K562 (cell line): ENCODE data around the gene STYXL1. TPM values are rescaled to one million over a fixed set of nuclear protein-coding genes. Genes with fewer than 3 reads are reported as not detected.

Source experiments
- ARID1B ChIP-seq: fragments of 450-650 bp; IDR thresholded peaks from 2 replicates; pipeline ENCODE4 v1.6.1; 2016; ENCODE audit warnings: antibody characterized with exemption, mild to moderate bottlenecking, inconsistent platforms
- CTCF ChIP-seq, 3 experiments: IDR thresholded peaks in 2 of 3; conservative IDR thresholded peaks in 1 of 3; 2 replicates each; pipeline ENCODE4 v1.5.1; 2011 to 2012; ENCODE audit warnings: low read length in 3 of 3, mild to moderate bottlenecking in 3 of 3, control low read depth in 2 of 3, improper control_type of control experiment in 1 of 3, inconsistent platforms in 1 of 3, low read depth in 1 of 3, mixed read lengths in 1 of 3, moderate library complexity in 1 of 3; ENCODE audit not compliant: insufficient read depth in 2 of 3
- GABPA ChIP-seq: fragments of 200-800 bp; sonication (Bioruptor generic); conservative IDR thresholded peaks from 2 replicates; pipeline ENCODE4 v1.6.1; 2016; ENCODE audit warnings: low read depth, missing genetic modification characterization, missing compliant biosample characterization
- JUND ChIP-seq, 2 experiments: IDR thresholded peaks; 2 replicates in 1 of 2; 3 replicates in 1 of 2; pipeline ENCODE4 v1.6.1; 2011; ENCODE audit warnings: borderline replicate concordance in 2 of 2, low read depth in 2 of 2, low read length in 2 of 2, improper control_type of control experiment in 1 of 2, missing biosample characterization in 1 of 2, missing genetic modification characterization in 1 of 2, missing genetic modification reagents in 1 of 2
- SPI1 ChIP-seq: IDR thresholded peaks from 2 replicates; pipeline ENCODE4 v1.6.1; 2011; ENCODE audit warnings: low read depth, low read length, control low read depth, borderline replicate concordance
- YY1 ChIP-seq, 3 experiments: IDR thresholded peaks; 2 replicates each; pipeline ENCODE4 v1.6.1; 2011; ENCODE audit warnings: low read length in 2 of 3, mild to moderate bottlenecking in 2 of 3, moderate library complexity in 2 of 3, borderline replicate concordance in 1 of 3, control low read depth in 1 of 3, low read depth in 1 of 3; ENCODE audit not compliant: insufficient read depth in 3 of 3, insufficient replicate concordance in 2 of 3, control insufficient read depth in 1 of 3, insufficient read length in 1 of 3; ENCODE audit errors: extremely low read depth in 1 of 3
- polyA plus RNA-seq, 8 experiments: library from polyadenylated mRNA; depleted of rRNA in 4 of 8; stranded (reverse) in 5 of 8; unstranded in 3 of 8; fragments of >200 nt; fragmentation: Nextera tagmentation in 2 of 8; fragmentation: Illumina TruSeq in 1 of 8; extraction: Ambion mirVana in 2 of 8; extraction: Trizol in 1 of 8; gene quantifications; 2 replicates each; pipeline versions ENCODE4 v1.2.1 to v1.2.3, GENCODE V29; 2011 to 2014; ENCODE audit warnings: inconsistent platforms in 1 of 8, missing spikeins in 1 of 8
- total RNA-seq, 7 experiments: library from RNA; depleted of rRNA in 6 of 7; stranded (reverse); fragments of >200 nt in 6 of 7; fragmentation: Illumina TruSeq in 2 of 7; extraction: Trizol in 2 of 7; gene quantifications; 2 replicates each; pipeline versions ENCODE4 v1.2.1 to v1.2.3, GENCODE V29; 2011 to 2021; ENCODE audit warnings: low replicate concordance in 1 of 7
- TF ChIP-seq, protein P1 (sequence below): fragments of 450-650 bp; formaldehyde crosslinking; IDR thresholded peaks from 2 replicates; pipeline ENCODE4 v1.4.0; 2022; ENCODE audit warnings: mild to moderate bottlenecking, moderate library complexity

STYXL1 gene
- total and polyA plus RNA-seq, 9 of the 15 experiments (the other 6 are each of a cell fraction or from before 2014, with no cell fraction given): 36.5 to 97.2 (median 49.9) TPM

- TF ChIP-seq ARID1B: no peak
- 0 out of 2 replicates have a peak, but pooled peaks have one; percentile 34 for TF ChIP-seq SPI1
- TF ChIP-seq JUND (IDR thresholded peaks at IDR 0.05; ENCODE audit: borderline replicate concordance, low read depth, low read length): no peak
- TF ChIP-seq JUND (tag; IDR thresholded peaks at IDR 0.05; ENCODE audit: borderline replicate concordance, low read depth, low read length): no peak
- peak in 2 of 3 experiments; percentile 36 to 40; a peak in 3 of 6 replicates for TF ChIP-seq CTCF (IDR thresholded peaks at IDR 0.05 in 2 of 3, conservative IDR thresholded peaks at IDR 0.05 in 1 of 3; ENCODE audit: insufficient read depth in 2 of 3, low read depth in 1 of 3, low read length in 3 of 3)
- TF ChIP-seq YY1 (IDR thresholded peaks at IDR 0.05; ENCODE audit: borderline replicate concordance in 1 of 3, control insufficient read depth in 1 of 3, extremely low read depth in 1 of 3, insufficient read depth in 3 of 3, insufficient read length in 1 of 3, insufficient replicate concordance in 2 of 3, low read depth in 1 of 3, low read length in 2 of 3): peak in 1 of 3 experiments; percentile 39
- TF ChIP-seq GABPA: no peak
- TF ChIP-seq, protein P1, sequence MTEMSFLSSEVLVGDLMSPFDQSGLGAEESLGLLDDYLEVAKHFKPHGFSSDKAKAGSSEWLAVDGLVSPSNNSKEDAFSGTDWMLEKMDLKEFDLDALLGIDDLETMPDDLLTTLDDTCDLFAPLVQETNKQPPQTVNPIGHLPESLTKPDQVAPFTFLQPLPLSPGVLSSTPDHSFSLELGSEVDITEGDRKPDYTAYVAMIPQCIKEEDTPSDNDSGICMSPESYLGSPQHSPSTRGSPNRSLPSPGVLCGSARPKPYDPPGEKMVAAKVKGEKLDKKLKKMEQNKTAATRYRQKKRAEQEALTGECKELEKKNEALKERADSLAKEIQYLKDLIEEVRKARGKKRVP: no peak
- TF ChIP-seq, all 486 proteins: peak for 9
Observed at GRCh38 chr7:76048668-76048988, 828 bp upstream of the STYXL1 start (continued).
